DOHH2 (cell line): Measurements from ENCODE around the gene TPSG1.

Experiments
- H3F3A ChIP-seq: fragments of 200-600 bp; sonication (generic), shearing (Covaris generic); 2 replicates; pipeline ENCODE4 v1.6.0; 2016; ENCODE audit warnings: antibody characterized with exemption, mild to moderate bottlenecking; ENCODE audit not compliant: control insufficient read depth, insufficient read depth
- H3K27ac ChIP-seq: fragments of 200-600 bp; sonication (generic); 2 replicates; pipeline ENCODE4 v1.5.1; 2014; ENCODE audit warnings: low read depth, mild to moderate bottlenecking, low read length, moderate library complexity
- H3K27me3 ChIP-seq: fragments of 200-600 bp; sonication (generic); 2 replicates; pipeline ENCODE4 v1.6.1; 2014; ENCODE audit warnings: mild to moderate bottlenecking, low read length, mixed read lengths; ENCODE audit not compliant: control insufficient read depth
- H3K36me3 ChIP-seq: fragments of 200-600 bp; sonication (generic); 2 replicates; pipeline ENCODE4 v1.6.1; 2014; ENCODE audit warnings: mild to moderate bottlenecking, low read length, moderate library complexity, mixed read lengths; ENCODE audit not compliant: control insufficient read depth
- H3K4me1 ChIP-seq: fragments of 200-600 bp; sonication (generic); 2 replicates; pipeline ENCODE4 v1.6.1; 2014; ENCODE audit warnings: mild to moderate bottlenecking, low read length, mixed read lengths; ENCODE audit not compliant: control insufficient read depth
- H3K4me2 ChIP-seq: fragments of 200-600 bp; sonication (generic); 2 replicates; pipeline ENCODE4 v1.6.0; 2014; ENCODE audit warnings: mild to moderate bottlenecking, low read length, moderate library complexity
- H3K4me3 ChIP-seq: fragments of 200-600 bp; sonication (generic); 2 replicates; pipeline ENCODE4 v1.5.1; 2014; ENCODE audit warnings: mild to moderate bottlenecking, low read length, mixed read lengths
- H3K79me2 ChIP-seq: fragments of 200-600 bp; sonication (generic); 2 replicates; pipeline ENCODE4 v1.6.1; 2014; ENCODE audit warnings: mild to moderate bottlenecking, low read length, mixed read lengths; ENCODE audit not compliant: control insufficient read depth
- H3K9me2 ChIP-seq: fragments of 200-600 bp; sonication (generic); replicated peaks from 2 replicates; pipeline ENCODE4 v1.6.1; 2014; ENCODE audit warnings: mild to moderate bottlenecking, low read length, mixed read lengths; ENCODE audit not compliant: control insufficient read depth
- H3K9me3 ChIP-seq: fragments of 200-600 bp; sonication (generic); 2 replicates; pipeline ENCODE4 v1.6.1; 2014; ENCODE audit warnings: antibody characterized with exemption, low read length, mixed read lengths; ENCODE audit not compliant: control insufficient read depth, insufficient read depth
- H4K20me1 ChIP-seq: fragments of 200-600 bp; sonication (generic); 2 replicates; pipeline ENCODE4 v1.6.0; 2014; ENCODE audit warnings: low read depth, mild to moderate bottlenecking, antibody characterized with exemption, low read length, moderate library complexity; ENCODE audit not compliant: control insufficient read depth, insufficient read depth
- EZH2phosphoT487 ChIP-seq: fragments of 200-600 bp; sonication (generic); IDR thresholded peaks from 2 replicates; pipeline ENCODE4 v1.6.1; 2017; ENCODE audit warnings: borderline replicate concordance, mild to moderate bottlenecking, antibody characterized with exemption, low read length, moderate library complexity, mixed read lengths
- TF ChIP-seq, protein P1 (sequence below): fragments of 200-600 bp; sonication (generic); IDR thresholded peaks from one replicate; pipeline ENCODE4 v1.5.1; 2014; ENCODE audit warnings: antibody characterized with exemption, mild to moderate bottlenecking, low read depth, low read length; ENCODE audit not compliant: poor library complexity, severe bottlenecking

The TPSG1 gene

DNA sequence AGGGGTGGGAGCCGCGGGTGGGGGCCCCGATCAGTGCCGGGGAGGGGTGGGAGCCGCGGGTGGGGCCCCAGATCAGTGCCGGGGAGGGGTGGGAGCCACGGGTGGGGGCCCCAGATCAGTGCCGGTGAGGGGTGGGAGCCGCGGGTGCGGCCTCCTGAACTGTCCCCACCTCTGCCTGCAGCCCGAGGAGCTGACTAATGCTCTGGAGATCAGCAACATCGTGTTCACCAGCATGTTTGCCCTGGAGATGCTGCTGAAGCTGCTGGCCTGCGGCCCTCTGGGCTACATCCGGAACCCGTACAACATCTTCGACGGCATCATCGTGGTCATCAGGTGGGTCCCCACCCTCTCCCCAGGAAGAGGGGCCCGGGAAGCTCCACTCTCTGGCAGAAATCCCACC lies 20.1 kb downstream of the TPSG1 start:
- Histone ChIP-seq H3K9me2 (no peaks in the 10 kb centered on the region), H3K27ac (no peak overlapping the region), H3K36me3 (no peaks in the 10 kb centered on the region), H4K20me1 (no peaks in the 10 kb centered on the region), H3K27me3 (no peaks in the 10 kb centered on the region), H3K4me3 (no peak overlapping the region), H3K4me2 (no peak overlapping the region), H3K9me3 (no peaks in the 10 kb centered on the region), H3F3A (no peaks in the 10 kb centered on the region), H3K4me1 (no peaks in the 10 kb centered on the region), H3K79me2 (no peaks in the 10 kb centered on the region)
- TF ChIP-seq, protein P1, sequence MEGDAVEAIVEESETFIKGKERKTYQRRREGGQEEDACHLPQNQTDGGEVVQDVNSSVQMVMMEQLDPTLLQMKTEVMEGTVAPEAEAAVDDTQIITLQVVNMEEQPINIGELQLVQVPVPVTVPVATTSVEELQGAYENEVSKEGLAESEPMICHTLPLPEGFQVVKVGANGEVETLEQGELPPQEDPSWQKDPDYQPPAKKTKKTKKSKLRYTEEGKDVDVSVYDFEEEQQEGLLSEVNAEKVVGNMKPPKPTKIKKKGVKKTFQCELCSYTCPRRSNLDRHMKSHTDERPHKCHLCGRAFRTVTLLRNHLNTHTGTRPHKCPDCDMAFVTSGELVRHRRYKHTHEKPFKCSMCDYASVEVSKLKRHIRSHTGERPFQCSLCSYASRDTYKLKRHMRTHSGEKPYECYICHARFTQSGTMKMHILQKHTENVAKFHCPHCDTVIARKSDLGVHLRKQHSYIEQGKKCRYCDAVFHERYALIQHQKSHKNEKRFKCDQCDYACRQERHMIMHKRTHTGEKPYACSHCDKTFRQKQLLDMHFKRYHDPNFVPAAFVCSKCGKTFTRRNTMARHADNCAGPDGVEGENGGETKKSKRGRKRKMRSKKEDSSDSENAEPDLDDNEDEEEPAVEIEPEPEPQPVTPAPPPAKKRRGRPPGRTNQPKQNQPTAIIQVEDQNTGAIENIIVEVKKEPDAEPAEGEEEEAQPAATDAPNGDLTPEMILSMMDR: no peak
- TF ChIP-seq EZH2phosphoT487: no peak

DNA sequence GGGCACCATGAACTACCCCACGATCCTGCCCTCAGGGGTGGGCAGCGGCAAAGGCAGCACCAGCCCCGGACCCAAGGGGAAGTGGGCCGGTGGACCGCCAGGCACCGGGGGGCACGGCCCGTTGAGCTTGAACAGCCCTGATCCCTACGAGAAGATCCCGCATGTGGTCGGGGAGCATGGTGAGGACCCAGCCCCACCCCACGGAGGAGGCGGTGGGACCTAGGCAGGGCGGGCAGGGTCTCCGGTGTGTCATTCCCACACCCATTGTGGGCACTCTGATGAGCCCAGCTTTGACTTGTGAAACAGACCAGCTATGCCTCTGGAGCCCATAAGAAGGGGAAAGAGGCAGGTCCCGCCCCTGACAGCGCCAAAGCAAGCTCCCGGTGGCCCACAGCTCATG lies 22.8 kb downstream of the TPSG1 start:
- H3K4me2 ChIP-seq: no peak overlapping the region
- H3K36me3 ChIP-seq: no peaks in the 10 kb centered on the region
- H3K9me2 ChIP-seq: no peaks in the 10 kb centered on the region
- no peaks in the 10 kb centered on the region for H3K9me3 ChIP-seq
- H3K4me3 ChIP-seq: no peak overlapping the region
- H3K79me2 ChIP-seq: no peaks in the 10 kb centered on the region
- H3K27me3 ChIP-seq: no peaks in the 10 kb centered on the region
- no peak for TF ChIP-seq EZH2phosphoT487
- TF ChIP-seq, protein P1: no peak
- H3K27ac ChIP-seq: no peak overlapping the region
- no peaks in the 10 kb centered on the region for H3K4me1 ChIP-seq
- H4K20me1 ChIP-seq: no peaks in the 10 kb centered on the region
- H3F3A ChIP-seq: no peaks in the 10 kb centered on the region

DNA sequence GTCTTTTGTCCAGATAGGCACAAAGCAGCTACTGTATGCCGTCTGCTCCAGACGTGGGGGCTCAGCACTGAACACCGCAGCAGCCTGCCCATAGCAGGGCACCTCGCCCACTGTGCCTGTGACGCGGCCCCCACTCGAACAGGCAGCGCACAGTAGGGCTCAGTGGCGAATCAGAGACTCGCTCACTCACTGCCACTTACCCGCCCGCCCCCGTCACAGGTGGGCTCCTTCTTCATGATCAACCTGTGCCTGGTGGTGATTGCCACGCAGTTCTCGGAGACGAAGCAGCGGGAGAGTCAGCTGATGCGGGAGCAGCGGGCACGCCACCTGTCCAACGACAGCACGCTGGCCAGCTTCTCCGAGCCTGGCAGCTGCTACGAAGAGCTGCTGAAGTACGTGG lies 23.6 kb downstream of the TPSG1 start:
- H3K79me2 ChIP-seq: no peaks in the 10 kb centered on the region
- no peaks in the 10 kb centered on the region for H3K9me3 ChIP-seq
- no peaks in the 10 kb centered on the region for H3K36me3 ChIP-seq
- no peaks in the 10 kb centered on the region for H4K20me1 ChIP-seq
- no peak overlapping the region for H3K4me3 ChIP-seq
- no peaks in the 10 kb centered on the region for H3F3A ChIP-seq
- no peaks in the 10 kb centered on the region for H3K9me2 ChIP-seq
- H3K4me2 ChIP-seq: no peak overlapping the region
- no peaks in the 10 kb centered on the region for H3K27me3 ChIP-seq
- TF ChIP-seq EZH2phosphoT487: no peak
- TF ChIP-seq, protein P1: no peak
- no peaks in the 10 kb centered on the region for H3K4me1 ChIP-seq
- H3K27ac ChIP-seq: no peak overlapping the region
